ENCODE measurements around the gene BMAL1.
"Not testable (repeated sequence)": the region's sequence is repeated elsewhere in the genome, so short reads cannot be mapped to it uniquely, and the experiment has no call there.

The BMAL1 gene

GRCh38 chr11:13277768-13278608 is at the start of gene BMAL1:
Gene BMAL1, plus strand, starts transcription at chr11:13277790. Its CDS starts 76,519 bp downstream, at chr11:13354309.
- DNase-seq (ENCODE audit: extremely low read depth in 1 of 2, low read depth in 1 of 2), result no peak

- no peak for DNase-seq (ENCODE audit: extremely low read depth in 1 of 2, low read depth in 1 of 2)
These were observed 49.0 kb upstream of the BMAL1 start for GRCh38 chr11:13228572-13228971.

GRCh38 chr11:13229136-13229535 is 48.5 kb upstream of the BMAL1 start:
- DNase-seq (ENCODE audit: extremely low read depth in 1 of 2, low read depth in 1 of 2), result no peak

DNA sequence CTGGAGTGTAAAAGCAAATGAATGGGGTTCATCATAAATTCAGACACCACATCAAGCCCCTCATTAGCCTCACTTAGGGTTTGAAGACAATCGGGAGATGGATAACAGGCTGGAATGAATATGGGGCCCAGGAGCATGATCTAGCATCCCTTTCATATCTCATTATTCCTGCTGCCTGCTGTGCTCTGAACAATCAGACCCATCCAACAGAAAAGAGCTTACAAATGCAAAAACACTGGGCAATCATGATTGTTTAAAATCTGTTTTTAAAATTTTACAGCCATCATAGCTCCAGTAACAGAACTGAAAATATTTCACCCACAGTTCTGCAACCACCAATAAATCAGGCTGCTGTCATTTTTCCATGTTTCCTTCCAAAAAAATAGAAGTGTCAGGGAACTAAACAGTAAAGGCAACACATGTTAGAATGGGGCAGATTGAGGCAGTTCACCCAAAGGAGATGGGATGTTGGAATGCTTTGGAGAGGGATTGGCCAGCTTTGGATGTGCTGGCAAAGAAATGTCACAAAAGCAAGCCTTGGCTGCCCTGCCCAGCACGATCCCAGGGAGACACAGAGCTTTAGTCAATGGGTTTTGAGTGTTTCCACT is 47.8 kb upstream of the BMAL1 start:
- DNase-seq (ENCODE audit: extremely low read depth in 1 of 2, low read depth in 1 of 2), result no peak

- no peak for DNase-seq (ENCODE audit: extremely low read depth in 1 of 2, low read depth in 1 of 2)
These were observed 44.3 kb upstream of the BMAL1 start for GRCh38 chr11:13233173-13233745.

- DNase-seq (ENCODE audit: extremely low read depth in 1 of 2, low read depth in 1 of 2), result no peak
These were observed 41.7 kb upstream of the BMAL1 start for GRCh38 chr11:13235895-13236294.

GRCh38 chr11:13236626-13237025 is 41.0 kb upstream of the BMAL1 start:
- DNase-seq (ENCODE audit: extremely low read depth in 1 of 2, low read depth in 1 of 2), result no peak

DNA sequence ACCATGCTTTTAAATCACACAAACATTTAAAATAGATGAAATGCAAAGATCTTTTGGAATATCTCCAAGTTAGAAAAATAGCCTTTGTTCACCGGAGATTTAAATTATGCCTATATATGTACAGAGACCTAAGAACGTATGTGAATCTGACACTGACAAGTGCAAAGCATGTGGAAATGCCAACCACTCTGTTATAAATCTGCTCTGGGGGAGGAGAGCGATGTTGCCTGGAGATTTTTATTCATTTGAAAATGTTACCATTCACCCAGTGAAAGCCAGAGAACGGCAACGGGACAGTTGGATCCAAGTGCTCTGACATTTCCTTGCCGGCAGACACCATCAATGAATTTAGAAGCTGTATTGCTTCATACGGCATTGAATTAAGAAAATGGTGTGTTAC is 39.8 kb upstream of the BMAL1 start:
- DNase-seq (ENCODE audit: extremely low read depth in 1 of 2, low read depth in 1 of 2), result no peak

DNA sequence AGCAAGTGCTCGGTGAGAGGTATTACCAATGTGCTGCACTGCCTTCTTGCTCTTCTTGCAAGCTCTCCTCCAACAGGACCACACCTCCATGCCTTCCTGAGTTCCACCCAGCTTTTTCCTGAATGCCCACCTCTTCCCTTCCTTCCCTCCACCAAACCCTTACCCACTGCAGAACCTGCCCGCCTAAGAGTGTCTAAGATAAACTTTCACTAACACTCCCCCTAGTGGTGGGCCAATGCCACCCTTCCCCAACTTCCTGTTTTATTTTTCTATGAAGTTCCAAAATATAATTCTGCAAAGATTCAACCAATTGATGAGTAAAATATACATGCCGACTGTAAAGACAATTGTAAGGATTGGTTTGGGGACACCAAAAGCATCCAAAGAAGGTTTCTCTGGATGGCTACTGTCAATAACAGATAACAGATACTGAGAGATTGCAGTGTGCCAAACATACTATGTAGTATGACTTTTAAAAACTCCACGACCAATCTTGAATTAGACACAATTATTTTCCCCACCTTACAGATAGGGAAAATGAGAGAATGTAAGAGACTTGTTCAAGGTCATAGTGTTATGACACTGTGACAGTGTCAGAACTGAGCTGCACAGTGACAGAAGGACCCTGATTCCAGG is 38.6 kb upstream of the BMAL1 start:
- DNase-seq (ENCODE audit: extremely low read depth in 1 of 2, low read depth in 1 of 2), result peak in 1 of 2 donors; percentile 19

- DNase-seq (ENCODE audit: extremely low read depth in 1 of 2, low read depth in 1 of 2), result no peak
These were observed 35.0 kb upstream of the BMAL1 start for GRCh38 chr11:13242564-13242963.

DNA sequence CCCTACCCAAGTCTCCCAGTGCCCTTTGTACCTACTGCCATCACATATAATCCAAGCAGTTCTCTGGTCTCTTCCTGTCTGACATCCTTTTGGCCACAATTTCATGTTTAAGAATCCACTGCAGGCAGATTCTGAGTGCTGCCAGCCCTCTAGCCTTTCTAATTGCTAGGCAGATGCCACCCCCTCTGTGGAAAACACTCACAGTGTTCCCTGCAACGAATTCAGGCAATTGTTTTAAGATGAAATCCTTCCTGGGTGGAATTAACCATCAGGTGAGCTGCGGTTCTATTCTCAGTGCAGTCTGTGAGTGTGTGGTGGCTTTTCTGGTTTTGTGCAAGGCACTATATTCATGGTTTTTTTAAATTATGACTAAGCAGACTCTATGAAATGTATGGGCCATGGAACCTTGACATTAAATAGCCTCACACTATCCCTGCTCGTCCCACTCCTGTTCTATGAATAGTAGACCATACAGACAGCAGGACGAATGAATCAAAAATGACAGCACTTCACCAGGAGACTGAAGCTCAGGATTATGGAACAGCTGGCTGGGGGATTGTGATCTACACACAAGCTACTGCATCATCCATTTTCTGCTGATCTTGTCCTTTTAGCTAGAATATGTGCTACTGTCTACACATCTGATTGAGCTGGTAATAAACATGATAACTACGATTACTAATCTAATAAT is 29.8 kb upstream of the BMAL1 start:
- no peak for DNase-seq (ENCODE audit: extremely low read depth in 1 of 2, low read depth in 1 of 2)

DNA sequence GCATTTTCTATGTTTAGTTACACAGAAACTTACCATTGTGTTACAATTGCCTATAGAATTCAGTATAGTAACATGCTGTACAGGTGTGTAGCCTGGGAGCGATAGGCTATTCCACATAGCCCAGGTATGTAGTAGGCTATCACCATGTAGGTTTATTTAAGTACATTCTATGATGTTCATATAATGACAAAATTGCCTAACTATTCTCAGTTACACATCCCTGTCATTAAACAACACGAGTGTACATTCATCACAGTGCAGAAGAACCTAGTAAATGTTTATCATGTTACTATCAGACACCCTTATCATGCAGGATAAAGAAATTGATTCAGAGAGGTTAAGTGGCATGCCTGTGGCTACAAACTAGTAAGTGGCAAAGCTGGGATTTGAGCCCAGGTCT is 28.4 kb upstream of the BMAL1 start:
- no peak for DNase-seq (ENCODE audit: extremely low read depth in 1 of 2, low read depth in 1 of 2)

DNA sequence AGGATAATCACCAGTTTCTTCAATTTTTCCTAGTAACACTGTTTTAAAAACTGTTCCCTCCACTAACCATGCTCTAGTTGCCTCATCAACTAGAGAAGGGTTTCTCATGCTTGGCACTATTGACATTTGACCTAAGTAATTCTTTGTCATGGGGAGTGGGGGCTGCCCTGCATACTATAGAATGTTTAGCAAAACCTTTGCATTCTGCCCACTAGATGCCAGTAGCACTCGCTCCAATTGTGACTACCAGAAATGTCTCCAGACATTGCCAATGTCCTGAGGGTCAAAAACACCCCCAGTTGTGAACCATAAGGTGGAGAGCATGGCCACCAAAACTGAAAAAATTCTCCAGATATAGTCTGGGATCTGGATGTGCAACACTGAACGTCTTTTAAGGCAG is 27.6 kb upstream of the BMAL1 start:
- no peak for DNase-seq (ENCODE audit: extremely low read depth in 1 of 2, low read depth in 1 of 2)

DNA sequence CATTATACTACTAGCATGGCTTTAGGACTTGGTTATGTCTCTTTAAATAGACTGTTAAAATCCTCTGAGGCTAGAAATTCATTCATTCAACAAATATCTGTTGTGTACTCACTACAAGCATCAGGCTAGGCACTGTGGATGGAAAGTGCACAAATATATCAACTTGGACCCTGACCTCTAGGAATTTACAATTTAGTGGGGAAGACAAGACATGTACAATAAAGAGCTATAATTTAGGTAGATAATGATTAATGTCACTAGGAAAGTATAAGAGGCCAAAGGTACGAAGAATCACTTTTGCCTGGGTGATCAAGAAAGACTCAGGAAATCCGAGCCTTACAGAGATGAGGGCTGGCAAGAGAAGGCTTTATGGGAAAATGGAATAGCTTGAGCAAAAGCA is 25.6 kb upstream of the BMAL1 start:
- no peak for DNase-seq (ENCODE audit: extremely low read depth in 1 of 2, low read depth in 1 of 2)

- no peak for DNase-seq (ENCODE audit: extremely low read depth in 1 of 2, low read depth in 1 of 2)
These were observed 25.2 kb upstream of the BMAL1 start for GRCh38 chr11:13252438-13252837.

GRCh38 chr11:13256216-13256615 is 21.4 kb upstream of the BMAL1 start:
- no peak for DNase-seq (ENCODE audit: extremely low read depth in 1 of 2, low read depth in 1 of 2)

GRCh38 chr11:13258061-13258460 is 19.5 kb upstream of the BMAL1 start:
- not testable (repeated sequence) for DNase-seq (ENCODE audit: extremely low read depth in 1 of 2, low read depth in 1 of 2)

DNA sequence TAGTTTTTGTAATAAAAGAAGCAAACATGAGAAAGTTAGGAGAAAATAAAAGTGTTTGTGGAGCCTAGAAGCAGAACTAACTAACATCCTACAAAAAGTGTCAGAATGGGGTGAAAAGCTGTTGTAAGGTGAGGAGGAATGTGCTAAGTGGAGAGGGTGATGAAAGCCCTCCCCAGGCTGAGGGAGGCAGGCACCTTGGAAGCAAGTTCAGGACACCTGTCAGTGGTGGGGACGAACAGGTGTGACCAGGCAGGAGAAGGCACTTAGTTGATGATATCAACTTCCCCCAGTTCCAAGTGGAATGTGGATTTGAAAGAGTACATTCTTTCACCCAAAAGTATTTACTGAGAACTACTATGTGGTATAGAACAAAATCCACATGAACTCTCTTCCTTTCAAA is 18.7 kb upstream of the BMAL1 start:
- DNase-seq (ENCODE audit: extremely low read depth in 1 of 2, low read depth in 1 of 2), result no peak

GRCh38 chr11:13259374-13259773 is 18.2 kb upstream of the BMAL1 start:
- DNase-seq (ENCODE audit: extremely low read depth in 1 of 2, low read depth in 1 of 2), result no peak

DNA sequence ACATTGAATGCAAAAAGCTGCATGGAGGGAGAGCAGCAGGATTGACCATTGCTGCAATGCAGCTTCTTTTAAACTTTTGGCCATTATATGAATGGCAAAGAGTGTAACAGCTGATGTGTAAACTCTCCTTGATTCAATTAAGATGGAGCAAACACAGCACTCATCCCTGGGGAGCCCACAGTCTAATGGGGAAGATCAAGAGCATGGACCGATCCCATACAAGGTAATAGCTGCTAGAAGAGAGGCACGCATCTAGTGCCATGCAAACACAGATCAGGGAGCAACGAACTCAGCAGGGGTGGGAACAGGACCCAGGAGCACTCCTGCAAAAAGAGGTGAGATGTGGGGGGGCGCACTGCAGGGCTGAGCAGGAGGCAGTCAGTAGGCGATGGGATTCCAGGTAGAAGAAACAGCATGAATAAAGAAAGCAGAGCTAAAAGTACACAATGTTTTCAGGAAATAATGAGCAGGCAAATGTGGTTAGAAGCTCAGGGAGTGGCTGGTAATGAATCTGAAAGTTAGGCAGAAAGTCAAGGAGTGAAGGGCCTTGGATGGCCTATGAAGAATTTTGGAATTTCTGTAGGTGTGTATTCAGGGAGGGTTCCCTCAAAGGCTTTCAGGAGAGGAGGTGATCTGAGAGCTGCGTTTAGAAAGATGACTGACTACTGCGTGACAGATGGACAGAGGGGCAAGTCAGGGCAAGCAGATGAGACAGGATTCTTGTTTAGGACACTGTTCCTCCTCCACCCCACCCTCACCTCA is 17.2 kb upstream of the BMAL1 start:
- DNase-seq (ENCODE audit: extremely low read depth in 1 of 2, low read depth in 1 of 2), result no peak

Measured in stimulated activated CD8-positive, alpha-beta memory T cell treated with anti-CD3 and anti-CD28 coated beads, Interleukin-7, amount 100 ng/mL, for 48 hours (primary cell).